Keratinocyte (primary cell): ENCODE data around the gene S100A13. TPM values are rescaled to one million over a fixed set of nuclear protein-coding genes. Genes with fewer than 3 reads are reported as not detected.

ENCODE experiments used
- DNase-seq: peaks from one replicate; pipeline ENCODE4 v3.0.0-alpha.2; 2011; ENCODE audit warnings: low read depth, missing footprints, low spot score
- FAIRE-seq: peaks from 2 replicates; lab custom pipeline; 2011; peaks lifted over from hg19 to GRCh38; lab: Jason Lieb, UNC
- H2AFZ ChIP-seq: 2 replicates; pipeline ENCODE4 v1.6.0; 2012; ENCODE audit warnings: low read length, control low read depth, inconsistent platforms; ENCODE audit not compliant: control insufficient read depth
- H3K27ac ChIP-seq: 2 replicates; pipeline ENCODE4 v1.5.1; 2011; ENCODE audit warnings: low read length; ENCODE audit not compliant: control insufficient read depth, insufficient read depth
- H3K27me3 ChIP-seq: 3 replicates; pipeline ENCODE4 v1.6.0; 2011; ENCODE audit warnings: low read length; ENCODE audit not compliant: control insufficient read depth, insufficient read depth; ENCODE audit errors: extremely low read depth
- H3K36me3 ChIP-seq, 2 experiments: 2 replicates in 1 of 2; 3 replicates in 1 of 2; pipeline ENCODE4 v1.5.1; 2011; ENCODE audit warnings: low read length in 2 of 2, mild to moderate bottlenecking in 1 of 2; ENCODE audit not compliant: control insufficient read depth in 2 of 2, insufficient read depth in 2 of 2; ENCODE audit errors: extremely low read depth in 1 of 2
- H3K4me1 ChIP-seq: 3 replicates; pipeline ENCODE4 v1.5.1; 2011; ENCODE audit warnings: low read length; ENCODE audit not compliant: control insufficient read depth, insufficient read depth; ENCODE audit errors: extremely low read depth
- H3K4me2 ChIP-seq: 3 replicates; pipeline ENCODE4 v1.6.0; 2011; ENCODE audit warnings: low read depth, low read length; ENCODE audit not compliant: control insufficient read depth, insufficient read depth; ENCODE audit errors: extremely low read depth
- H3K4me3 ChIP-seq, 3 experiments: fragments of 200-600 bp in 1 of 3; sonication (generic) in 1 of 3; 2 replicates in 2 of 3; 3 replicates in 1 of 3; pipeline ENCODE4 v1.5.1; 2011 to 2016; ENCODE audit warnings: low read length in 3 of 3, mild to moderate bottlenecking in 3 of 3, control low read depth in 2 of 3, inconsistent platforms in 1 of 3, low read depth in 1 of 3, mixed read lengths in 1 of 3, mixed run types in 1 of 3, moderate library complexity in 1 of 3; ENCODE audit not compliant: control insufficient read depth in 2 of 3, insufficient read depth in 2 of 3; ENCODE audit errors: extremely low read depth in 1 of 3
- H3K79me2 ChIP-seq: 2 replicates; pipeline ENCODE4 v1.6.0; 2012; ENCODE audit warnings: low read length; ENCODE audit not compliant: control insufficient read depth, insufficient read depth
- H3K9ac ChIP-seq: 3 replicates; pipeline ENCODE4 v1.6.0; 2011; ENCODE audit warnings: low read length; ENCODE audit not compliant: control insufficient read depth, insufficient read depth; ENCODE audit errors: extremely low read depth
- H3K9me1 ChIP-seq: 3 replicates; pipeline ENCODE4 v1.6.0; 2011; ENCODE audit warnings: low read length; ENCODE audit not compliant: control insufficient read depth, insufficient read depth; ENCODE audit errors: extremely low read depth
- H3K9me3 ChIP-seq: 2 replicates; pipeline ENCODE4 v1.5.1; 2012; ENCODE audit warnings: low read depth, low read length; ENCODE audit not compliant: control insufficient read depth
- H4K20me1 ChIP-seq: 3 replicates; pipeline ENCODE4 v1.6.0; 2011; ENCODE audit warnings: low read length; ENCODE audit not compliant: control insufficient read depth, insufficient read depth; ENCODE audit errors: extremely low read depth
- CTCF ChIP-seq, 3 experiments: IDR thresholded peaks in 1 of 3; conservative IDR thresholded peaks in 1 of 3; optimal IDR thresholded peaks in 1 of 3; 2 replicates in 2 of 3; 3 replicates in 1 of 3; pipeline versions ENCODE3 to v1.5.1; 2011; ENCODE audit warnings: low read length in 3 of 3, mild to moderate bottlenecking in 3 of 3, moderate library complexity in 2 of 3, control low read depth in 1 of 3, inconsistent platforms in 1 of 3; ENCODE audit not compliant: insufficient read depth in 2 of 3; ENCODE audit errors: extremely low read depth in 1 of 3
- EZH2 ChIP-seq: IDR thresholded peaks from one replicate; pipeline ENCODE4 v1.6.1; 2012; ENCODE audit warnings: inconsistent platforms, mild to moderate bottlenecking, low read length, moderate library complexity
- dilution Hi-C: fragments of 300-500 bp; cut with MboI; formaldehyde crosslinking; loops from one replicate; pipeline ENCODE4 v1.7.0; 2020; ENCODE audit warnings: low sequenced_read_pairs; ENCODE audit not compliant: extremely low pct_ligation_motif_present
- polyA plus RNA-seq, 5 experiments: library from polyadenylated mRNA; depleted of rRNA in 3 of 5; stranded (reverse) in 3 of 5; stranded (forward) in 1 of 5; unstranded in 1 of 5; fragments of >200 nt; gene quantifications; 1 replicate in 1 of 5; 2 replicates in 3 of 5; 3 replicates in 1 of 5; pipeline versions ENCODE4 v1.2.1 to v1.2.3, GENCODE V29; 2011 to 2012; ENCODE audit warnings: missing spikeins in 2 of 5, low read depth in 1 of 5, low replicate concordance in 1 of 5

Gene S100A13
- polyA plus RNA-seq, 1 donor (not counting 4 experiments of a cell fraction or from before 2014, with no cell fraction given) = 215 TPM

GRCh38 chr1:153612111-153612754 is 15.1 kb downstream of the S100A13 start:
- dilution Hi-C loops = no loop called here
- FAIRE-seq (peak; percentile 9), DNase-seq (no peak)
- H3K4me3 ChIP-seq = peak overlapping the region; percentile 86 to 98 (median 90)
- H3K9me1 ChIP-seq = no peaks in the 10 kb centered on the region
- peaks cover 3% of the 10 kb centered on the region for H4K20me1 ChIP-seq
- no peaks in the 10 kb centered on the region for H3K9me3 ChIP-seq
- H3K36me3 ChIP-seq = peaks cover 15 to 51% of the 10 kb centered on the region in 2 experiments
- peaks cover 52% of the 10 kb centered on the region for H3K4me1 ChIP-seq
- H3K27me3 ChIP-seq = no peaks in the 10 kb centered on the region
- peak overlapping the region; percentile 98 for H3K27ac ChIP-seq
- peak overlapping the region; percentile 98 for H3K4me2 ChIP-seq
- H2AFZ ChIP-seq = no peak overlapping the region
- H3K79me2 ChIP-seq = peaks cover 76% of the 10 kb centered on the region
- peak overlapping the region; percentile 99 for H3K9ac ChIP-seq
- no peak for TF ChIP-seq EZH2
- TF ChIP-seq CTCF (optimal IDR thresholded peaks at IDR 0.05 in 1 of 3, IDR thresholded peaks at IDR 0.05 in 1 of 3, conservative IDR thresholded peaks at IDR 0.05 in 1 of 3; ENCODE audit: extremely low read depth in 1 of 3, insufficient read depth in 2 of 3, low read length in 3 of 3) = no peak

- Histone ChIP-seq H3K9ac (peak overlapping the region; percentile 99), H3K27ac (peak overlapping the region; percentile 98), H3K27me3 (no peaks in the 10 kb centered on the region), H3K36me3 (peaks cover 24 to 60% of the 10 kb centered on the region in 2 experiments), H3K79me2 (peaks cover 79% of the 10 kb centered on the region), H4K20me1 (peaks cover 3% of the 10 kb centered on the region), H3K9me1 (no peaks in the 10 kb centered on the region), H3K4me2 (peak overlapping the region; percentile 98), H3K9me3 (no peaks in the 10 kb centered on the region), H3K4me1 (peaks cover 43% of the 10 kb centered on the region), H3K4me3 (peak overlapping the region; percentile 86 to 98 (median 90)), H2AFZ (no peak overlapping the region)
- TF ChIP-seq CTCF (optimal IDR thresholded peaks at IDR 0.05 in 1 of 3, IDR thresholded peaks at IDR 0.05 in 1 of 3, conservative IDR thresholded peaks at IDR 0.05 in 1 of 3; ENCODE audit: extremely low read depth in 1 of 3, insufficient read depth in 2 of 3, low read length in 3 of 3) (no peak), EZH2 (no peak)
- DNase-seq (no peak), FAIRE-seq (no peak)
- dilution Hi-C loops = no loop called here
Observed at GRCh38 chr1:153611356-153611755, 15.9 kb downstream of the S100A13 start.
